GM12878 (cell line): ENCODE measurements around the gene KCNC1. TPM values are rescaled to one million over a fixed set of nuclear protein-coding genes. Genes with fewer than 3 reads are reported as not detected.

Experiments
- ATAC-seq: fragments of 200-7000 bp; cut with Tn5 transposase; 3 replicates; pipeline ENCODE4 v1.9.1; 2020; ENCODE audit warnings: mild to moderate bottlenecking, moderate library complexity
- BruUV-seq: library from RNA; stranded (reverse); fragments of 400-500 nt; replicated peaks from 2 replicates; lab custom pipeline; 2021; lab: Mats Ljungman, UMichigan
- CTCF ChIA-PET: fragments of 300-600 bp; sonication (Branson Sonifier 250); formaldehyde crosslinking; extraction: SDS; loops from one replicate; lab custom pipeline; 2021; ENCODE audit warnings: inconsistent platforms; lab: Yijun Ruan, JAX
- POLR2A ChIA-PET: fragments of 350-600 bp; formaldehyde crosslinking; extraction: SDS; loops from one replicate; lab custom pipeline; 2021; ENCODE audit warnings: inconsistent platforms; lab: Charles Lee
- RAD21 ChIA-PET: fragments of 300-600 bp; sonication (Branson Sonifier 250); formaldehyde crosslinking; loops from one replicate; lab custom pipeline; 2023; ENCODE audit warnings: antibody characterized with exemption; ENCODE audit not compliant: unreplicated experiment; lab: Charles Lee
- SMC1A ChIA-PET: fragments of 300-600 bp; sonication (Branson Sonifier 250); formaldehyde crosslinking; loops from one replicate; lab custom pipeline; 2023; ENCODE audit not compliant: unreplicated experiment, uncharacterized antibody; lab: Charles Lee
- DNase-seq: peaks from one replicate; pipeline ENCODE4 v3.0.0-alpha.2; 2011; ENCODE audit warnings: low read depth, low spot score
- FAIRE-seq: peaks from 3 replicates; lab custom pipeline; 2011; peaks lifted over from hg19 to GRCh38; lab: Jason Lieb, UNC
- H2AFZ ChIP-seq: 2 replicates; pipeline ENCODE4 v1.6.0; 2011; ENCODE audit warnings: low read depth, low read length, control low read depth; ENCODE audit not compliant: control insufficient read depth
- H3K27ac ChIP-seq: 2 replicates; pipeline ENCODE4 v1.5.1; 2011; ENCODE audit warnings: control low read depth; ENCODE audit not compliant: control insufficient read depth, insufficient read depth
- H3K27me3 ChIP-seq, 2 experiments: replicated peaks in 1 of 2; 2 replicates each; pipeline versions ENCODE4 v1.6.0 to v1.6.1; 2011; ENCODE audit warnings: low read length in 1 of 2; ENCODE audit not compliant: control insufficient read depth in 2 of 2, insufficient read depth in 2 of 2
- H3K36me3 ChIP-seq, 2 experiments: 2 replicates each; pipeline ENCODE4 v1.5.1; 2011; ENCODE audit warnings: low read length in 1 of 2; ENCODE audit not compliant: control insufficient read depth in 2 of 2, insufficient read depth in 2 of 2
- H3K4me1 ChIP-seq: 2 replicates; pipeline ENCODE4 v1.6.1; 2011; ENCODE audit warnings: mild to moderate bottlenecking, low read length, moderate library complexity, mixed read lengths; ENCODE audit not compliant: control insufficient read depth, insufficient read depth
- H3K4me2 ChIP-seq: 2 replicates; pipeline ENCODE4 v1.6.0; 2011; ENCODE audit warnings: control low read depth; ENCODE audit not compliant: control insufficient read depth, insufficient read depth
- H3K4me3 ChIP-seq: fragments of 200-600 bp; sonication (generic); 2 replicates; pipeline ENCODE4 v1.5.1; 2016
- H3K79me2 ChIP-seq: 2 replicates; pipeline ENCODE4 v1.6.0; 2011; ENCODE audit warnings: low read length; ENCODE audit not compliant: control insufficient read depth, insufficient read depth
- H3K9ac ChIP-seq: 2 replicates; pipeline ENCODE4 v1.8.0; 2011; ENCODE audit warnings: low read length, control low read depth, mixed read lengths; ENCODE audit not compliant: control insufficient read depth, insufficient read depth
- H3K9me3 ChIP-seq: replicated peaks from 3 replicates; pipeline ENCODE4 v1.5.1; 2011; ENCODE audit warnings: mild to moderate bottlenecking, low read length; ENCODE audit not compliant: control insufficient read depth, insufficient read depth
- H4K20me1 ChIP-seq: 2 replicates; pipeline ENCODE4 v1.6.0; 2011; ENCODE audit not compliant: control insufficient read depth, insufficient read depth
- CHD1 ChIP-seq: IDR thresholded peaks from 2 replicates; pipeline ENCODE4 v1.6.1; 2012; ENCODE audit warnings: low read depth, low read length, improper control_type of control experiment
- HDAC2 ChIP-seq: fragments of 200-600 bp; sonication (generic); IDR thresholded peaks from 2 replicates; pipeline ENCODE4 v1.6.1; 2017
- JUNB ChIP-seq: IDR thresholded peaks from 2 replicates; pipeline ENCODE4 v1.6.1; 2016; ENCODE audit warnings: antibody characterized with exemption, mild to moderate bottlenecking
- PAX8 ChIP-seq: fragments of 450-650 bp; IDR thresholded peaks from 2 replicates; pipeline ENCODE4 v1.6.1; 2017; ENCODE audit warnings: mild to moderate bottlenecking, moderate library complexity
- RCOR1 ChIP-seq: conservative IDR thresholded peaks from 2 replicates; pipeline ENCODE4 v1.6.1; 2012; ENCODE audit warnings: low read depth, low read length, improper control_type of control experiment
- TCF7 ChIP-seq: IDR thresholded peaks from 2 replicates; pipeline ENCODE4 v1.6.1; 2014; ENCODE audit warnings: antibody characterized with exemption, borderline replicate concordance
- ZNF384 ChIP-seq: IDR thresholded peaks from 2 replicates; pipeline ENCODE4 v1.6.1; 2012; ENCODE audit warnings: low read depth, mild to moderate bottlenecking, low read length, improper control_type of control experiment, borderline replicate concordance
- WGBS: methylation state at CpG from one replicate; pipeline ENCODE4 v1.1.6; 2016; ENCODE audit warnings: low lambda C conversion rate; ENCODE audit not compliant: insufficient replicate concordance, insufficient coverage; ENCODE audit errors: missing lambda C conversion rate; 5-methylcytosine and 5-hydroxymethylcytosine counted together
- in situ Hi-C: fragments of 300-500 bp; cut with MboI; formaldehyde crosslinking; loops from 9 replicates; pipeline ENCODE4 v1.14.3; 2018; ENCODE audit warnings: mixed read lengths
- intact Hi-C: fragments of 100-400 bp; cut with micrococcal nuclease; formaldehyde crosslinking; loops from one replicate; pipeline ENCODE4 v1.14.2; 2022; ENCODE audit not compliant: unreplicated experiment
- polyA plus RNA-seq, 11 experiments: library from polyadenylated mRNA; depleted of rRNA in 4 of 11; unstranded in 6 of 11; stranded (reverse) in 5 of 11; fragments of >200 nt; fragmentation: Nextera tagmentation in 4 of 11; fragmentation: Illumina TruSeq in 1 of 11; extraction: Ambion mirVana in 4 of 11; extraction: Trizol in 1 of 11; gene quantifications; 1 replicate in 1 of 11; 2 replicates in 10 of 11; pipeline versions ENCODE4 v1.2.1 to v1.2.3, GENCODE V29; 2011 to 2016; ENCODE audit warnings: inconsistent platforms in 2 of 11, missing spikeins in 2 of 11, low read depth in 1 of 11
- total RNA-seq, 4 experiments: library from RNA; depleted of rRNA in 3 of 4; stranded (reverse); fragments of >200 nt in 3 of 4; fragmentation: Illumina TruSeq in 1 of 4; extraction: Trizol in 1 of 4; gene quantifications; 2 replicates each; pipeline versions ENCODE4 v1.2.1 to v1.2.3, GENCODE V29; 2013 to 2021
- TF ChIP-seq, protein P1 (sequence below): IDR thresholded peaks from 2 replicates; pipeline ENCODE4 v1.6.1; 2011; ENCODE audit warnings: low read depth, mild to moderate bottlenecking, low read length, moderate library complexity, borderline replicate concordance; ENCODE audit errors: extremely low read depth

Gene KCNC1
- total and polyA plus RNA-seq, 10 of the 15 experiments (the other 5 are each of a cell fraction or from before 2014, with no cell fraction given): 0.27 to 0.34 TPM; not detected in 8

GRCh38 chr11:17746096-17746495, 11.5 kb downstream of the KCNC1 start:
- DNase-seq (no peak), FAIRE-seq (no peak), ATAC-seq (no peak)
- H3K4me3 ChIP-seq: no peak overlapping the region
- no peak overlapping the region for H3K9ac ChIP-seq
- no TSS peak for BruUV-seq
- no peak overlapping the region for H3K4me2 ChIP-seq
- ChIA-PET POLR2A (no interaction called here), RAD21 (no interaction called here), CTCF (interaction anchor here (1.4 to 2.9 kb wide), 2 partner anchors 15 to 233 kb away, joined by 3 to 13 read pairs; no protein-coding TSS in a partner anchor), SMC1A (interaction anchor here (0.6 kb wide), 1 partner anchor 818 kb away, joined by 3 read pairs; no protein-coding TSS in a partner anchor)
- no peaks in the 10 kb centered on the region for H3K36me3 ChIP-seq
- intact Hi-C loops: no loop called here
- H3K9me3 ChIP-seq: no peaks in the 10 kb centered on the region
- H4K20me1 ChIP-seq: no peaks in the 10 kb centered on the region
- H3K27me3 ChIP-seq: peaks cover 0 to 1% of the 10 kb centered on the region in 2 experiments; a peak in 2 of 4 replicates
- 8% methylated on average over 11 of the region's 11 CpGs for WGBS
- in situ Hi-C loops: no loop called here
- H3K4me1 ChIP-seq: no peaks in the 10 kb centered on the region
- TF ChIP-seq TCF7: no peak
- no peak for TF ChIP-seq CHD1
- no peaks in the 10 kb centered on the region for H3K79me2 ChIP-seq
- H2AFZ ChIP-seq: no peak overlapping the region
- H3K27ac ChIP-seq: no peak overlapping the region

GRCh38 chr11:17747131-17747955, 12.8 kb downstream of the KCNC1 start:
- in situ Hi-C loops (no loop called here), intact Hi-C loops (no loop called here)
- no peak for TF ChIP-seq PAX8
- no peak for TF ChIP-seq RCOR1
- TF ChIP-seq HDAC2: no peak
- TF ChIP-seq, protein P1, sequence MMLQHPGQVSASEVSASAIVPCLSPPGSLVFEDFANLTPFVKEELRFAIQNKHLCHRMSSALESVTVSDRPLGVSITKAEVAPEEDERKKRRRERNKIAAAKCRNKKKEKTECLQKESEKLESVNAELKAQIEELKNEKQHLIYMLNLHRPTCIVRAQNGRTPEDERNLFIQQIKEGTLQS: no peak
- no peak for TF ChIP-seq ZNF384
- TF ChIP-seq JUNB: no peak
- TF ChIP-seq TCF7: no peak
- Histone ChIP-seq H3K4me2 (no peak overlapping the region), H3K9me3 (no peaks in the 10 kb centered on the region), H4K20me1 (no peaks in the 10 kb centered on the region), H3K27me3 (peaks cover 0 to 1% of the 10 kb centered on the region in 2 experiments; a peak in 2 of 4 replicates), H2AFZ (no peak overlapping the region), H3K4me1 (no peaks in the 10 kb centered on the region), H3K79me2 (no peaks in the 10 kb centered on the region), H3K9ac (no peak overlapping the region), H3K27ac (no peak overlapping the region), H3K4me3 (no peak overlapping the region), H3K36me3 (no peaks in the 10 kb centered on the region)
- ChIA-PET RAD21 (no interaction called here), POLR2A (interaction anchor here (0.7 kb wide), 1 partner anchor 231 kb away, joined by 4 read pairs; no protein-coding TSS in a partner anchor), SMC1A (no interaction called here), CTCF (interaction anchor here (1.4 to 2.9 kb wide), 2 partner anchors 16 to 232 kb away, joined by 3 to 13 read pairs; no protein-coding TSS in a partner anchor)
- no TSS peak for BruUV-seq
- WGBS: 37% methylated on average over 18 of the region's 19 CpGs
- ATAC-seq: no peak
- no peak for FAIRE-seq
- no peak for DNase-seq
